ENCODE results near the gene TMEM181. TPM values are rescaled to one million over a fixed set of nuclear protein-coding genes. Genes with fewer than 3 reads are reported as not detected.
"Not testable (repeated sequence)": the region's sequence is repeated elsewhere in the genome, so short reads cannot be mapped to it uniquely, and the experiment has no call there.

The TMEM181 gene
- total and polyA plus RNA-seq, 2 donors (not counting 1 experiment from before 2014, with no cell fraction given), result 2.8 to 9.3 TPM

DNA sequence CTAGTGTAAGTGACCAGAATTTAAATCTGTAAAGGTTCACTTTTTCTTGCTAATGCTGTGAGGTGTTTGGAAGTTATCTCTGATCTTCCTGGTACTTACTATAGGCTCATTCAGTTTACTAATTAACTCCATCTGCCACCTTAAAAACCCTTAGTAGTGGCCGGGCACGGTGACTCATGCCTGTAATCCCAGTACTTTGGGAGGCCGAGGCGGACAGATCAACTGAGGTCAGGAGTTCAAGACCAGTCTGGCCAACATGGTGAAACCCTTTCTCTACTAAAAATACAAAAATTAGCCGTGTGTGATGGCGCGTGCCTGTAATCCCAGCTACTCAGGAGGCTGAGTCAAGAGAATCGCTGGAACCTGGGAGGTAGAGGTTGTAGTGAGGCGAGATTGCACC lies 97.1 kb downstream of the TMEM181 start:
- H3K4me3 ChIP-seq (ENCODE audit: control extremely low read depth in 1 of 5, extremely low read depth in 1 of 5, insufficient read depth in 1 of 5, low read depth in 2 of 5, low read length in 4 of 5); H3K4me3 Mint-ChIP-seq; intact Hi-C loops (cut with micrococcal nuclease): not testable (repeated sequence)

DNA sequence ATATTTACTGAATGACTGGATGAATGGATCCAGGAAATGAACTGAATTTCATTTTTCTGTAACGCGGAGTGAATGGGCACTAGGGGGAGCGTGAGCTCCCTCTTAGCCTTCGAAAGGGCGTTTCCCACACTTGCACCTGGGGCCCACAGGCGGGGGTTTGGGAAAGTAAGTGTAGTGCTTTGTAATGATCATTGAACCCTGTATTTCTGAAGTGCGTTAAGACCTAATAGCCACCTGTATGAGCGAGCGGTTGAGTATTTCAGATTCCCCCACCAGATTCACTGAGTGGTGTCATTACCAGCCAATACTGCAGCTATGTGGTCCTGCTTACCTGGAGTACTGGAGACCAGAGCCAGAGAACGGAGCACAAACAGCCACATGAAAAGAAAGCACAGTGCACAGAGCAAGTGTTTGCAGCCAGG lies 100.5 kb downstream of the TMEM181 start:
- Histone ChIP-seq H3K4me1 (ENCODE audit: control insufficient read depth in 2 of 2, insufficient read depth in 2 of 2, low read length in 2 of 2) (peaks cover 9 to 12% of the 10 kb centered on the region in 2 donors), H4K20me1 (ENCODE audit: control insufficient read depth, insufficient read depth, low read length, poor library complexity, severe bottlenecking) (no peaks in the 10 kb centered on the region), H3K9ac (ENCODE audit: low read length) (no peak overlapping the region), H3K9me3 (ENCODE audit: control extremely low read depth in 1 of 3, control insufficient read depth in 2 of 3, insufficient read depth in 1 of 3, low read length in 2 of 3) (no peaks in the 10 kb centered on the region), H3K27ac (ENCODE audit: low read length in 2 of 2) (no peak overlapping the region), H3K27me3 (replicated peaks in 1 of 4; ENCODE audit: control extremely low read depth in 1 of 4, control insufficient read depth in 3 of 4, insufficient read depth in 4 of 4, low read length in 3 of 4) (peaks cover 0 to 10% (median 5%) of the 10 kb centered on the region in 4 experiments), H2AFZ (ENCODE audit: insufficient read depth, low read depth, low read length, poor library complexity, severe bottlenecking) (no peak overlapping the region), H3K36me3 (replicated peaks in 1 of 2; ENCODE audit: control extremely low read depth in 1 of 2, control insufficient read depth in 1 of 2, extremely low read depth in 1 of 2, insufficient read depth in 2 of 2, low read length in 1 of 2) (no peaks in the 10 kb centered on the region), H3K4me3 (ENCODE audit: control extremely low read depth in 1 of 5, extremely low read depth in 1 of 5, insufficient read depth in 1 of 5, low read depth in 2 of 5, low read length in 4 of 5) (no peak overlapping the region), H3K79me2 (ENCODE audit: control insufficient read depth, insufficient read depth, low read length) (no peaks in the 10 kb centered on the region), H3K4me2 (replicated peaks; ENCODE audit: low read depth, low read length, poor library complexity, severe bottlenecking) (no peak overlapping the region)
- peak; percentile 84 for ATAC-seq (ENCODE audit: low read depth)
- no peaks in the 10 kb centered on the region for H3K9me3 Mint-ChIP-seq (ENCODE audit: insufficient read depth)
- 15% methylated on average over 9 of the region's 10 CpGs for WGBS (ENCODE audit: insufficient coverage)
- no peak overlapping the region for H3K4me3 Mint-ChIP-seq
- intact Hi-C loops (cut with micrococcal nuclease), result loop anchor here (1.0 to 2.0 kb wide), 3 partner anchors 16 to 312 kb away; partner anchors contain the start of gene DYNLT1
- H3K27ac Mint-ChIP-seq, result no peak overlapping the region
- peaks cover 8% of the 10 kb centered on the region for H3K4me1 Mint-ChIP-seq
- ChIA-PET POLR2A (interaction anchor here (1.1 kb wide), 1 partner anchor 312 kb away, joined by 3 read pairs; no protein-coding TSS in a partner anchor), CTCF (interaction anchor here (0.7 to 5.6 kb wide), 14 partner anchors 9 to 550 kb away, joined by 3 to 56 read pairs (median 5); partner anchors contain the start of gene SYTL3)
- no peak for TF ChIP-seq EZH2 (IDR thresholded peaks at IDR 0.05; ENCODE audit: borderline replicate concordance, insufficient read depth, low read depth, low read length, poor library complexity, severe bottlenecking)
- TF ChIP-seq, protein P1, sequence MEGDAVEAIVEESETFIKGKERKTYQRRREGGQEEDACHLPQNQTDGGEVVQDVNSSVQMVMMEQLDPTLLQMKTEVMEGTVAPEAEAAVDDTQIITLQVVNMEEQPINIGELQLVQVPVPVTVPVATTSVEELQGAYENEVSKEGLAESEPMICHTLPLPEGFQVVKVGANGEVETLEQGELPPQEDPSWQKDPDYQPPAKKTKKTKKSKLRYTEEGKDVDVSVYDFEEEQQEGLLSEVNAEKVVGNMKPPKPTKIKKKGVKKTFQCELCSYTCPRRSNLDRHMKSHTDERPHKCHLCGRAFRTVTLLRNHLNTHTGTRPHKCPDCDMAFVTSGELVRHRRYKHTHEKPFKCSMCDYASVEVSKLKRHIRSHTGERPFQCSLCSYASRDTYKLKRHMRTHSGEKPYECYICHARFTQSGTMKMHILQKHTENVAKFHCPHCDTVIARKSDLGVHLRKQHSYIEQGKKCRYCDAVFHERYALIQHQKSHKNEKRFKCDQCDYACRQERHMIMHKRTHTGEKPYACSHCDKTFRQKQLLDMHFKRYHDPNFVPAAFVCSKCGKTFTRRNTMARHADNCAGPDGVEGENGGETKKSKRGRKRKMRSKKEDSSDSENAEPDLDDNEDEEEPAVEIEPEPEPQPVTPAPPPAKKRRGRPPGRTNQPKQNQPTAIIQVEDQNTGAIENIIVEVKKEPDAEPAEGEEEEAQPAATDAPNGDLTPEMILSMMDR (IDR thresholded peaks at IDR 0.05), result peak; percentile 77
- peaks cover 13% of the 10 kb centered on the region for H3K27me3 Mint-ChIP-seq
- DNase-seq, result peak; percentile 72

More for the DNA sequence above, 97.1 kb downstream of the TMEM181 start:
- H3K4me1 Mint-ChIP-seq, result peaks cover 16% of the 10 kb centered on the region
- H3K27ac Mint-ChIP-seq; H4K20me1 ChIP-seq (ENCODE audit: control insufficient read depth, insufficient read depth, low read length, poor library complexity, severe bottlenecking); H3K27me3 ChIP-seq (replicated peaks in 1 of 4; ENCODE audit: control extremely low read depth in 1 of 4, control insufficient read depth in 3 of 4, insufficient read depth in 4 of 4, low read length in 3 of 4); H3K9ac ChIP-seq (ENCODE audit: low read length); H3K79me2 ChIP-seq (ENCODE audit: control insufficient read depth, insufficient read depth, low read length); H3K9me3 Mint-ChIP-seq (ENCODE audit: insufficient read depth); ATAC-seq (ENCODE audit: low read depth); H3K27ac ChIP-seq (ENCODE audit: low read length in 2 of 2); CTCF ChIA-PET; POLR2A ChIA-PET; DNase-seq; H3K36me3 ChIP-seq (replicated peaks in 1 of 2; ENCODE audit: control extremely low read depth in 1 of 2, control insufficient read depth in 1 of 2, extremely low read depth in 1 of 2, insufficient read depth in 2 of 2, low read length in 1 of 2); H3K9me3 ChIP-seq (ENCODE audit: control extremely low read depth in 1 of 3, control insufficient read depth in 2 of 3, insufficient read depth in 1 of 3, low read length in 2 of 3); H2AFZ ChIP-seq (ENCODE audit: insufficient read depth, low read depth, low read length, poor library complexity, severe bottlenecking); H3K4me2 ChIP-seq (replicated peaks; ENCODE audit: low read depth, low read length, poor library complexity, severe bottlenecking): not testable (repeated sequence)
- peaks cover 15% of the 10 kb centered on the region for H3K27me3 Mint-ChIP-seq
- peaks cover 12% of the 10 kb centered on the region in 2 donors for H3K4me1 ChIP-seq (ENCODE audit: control insufficient read depth in 2 of 2, insufficient read depth in 2 of 2, low read length in 2 of 2)
- WGBS (ENCODE audit: insufficient coverage), result 91% methylated on average over 4 of the region's 9 CpGs
